Left lung (tissue), 10 donors: ENCODE measurements around the gene KCNMB2. TPM values are rescaled to one million over a fixed set of nuclear protein-coding genes. Genes with fewer than 3 reads are reported as not detected.
"Not testable (repeated sequence)": the region's sequence is repeated elsewhere in the genome, so short reads cannot be mapped to it uniquely, and the experiment has no call there.

Source experiments
- ATAC-seq: fragments of 200-7000 bp; cut with Tn5 transposase; one replicate; pipeline ENCODE4 v1.9.1; 2020; ENCODE audit warnings: moderate library complexity
- DNase-seq, 4 donors: peaks; one replicate each; pipeline ENCODE4 v3.0.0-alpha.2; 2013 to 2020
- H3K27ac ChIP-seq, 2 donors: fragments of 200-600 bp; sonication (generic) in 1 of 2; one replicate each; pipeline versions ENCODE4 v1.5.0 to v1.8.0; 2020 to 2021
- H3K27me3 ChIP-seq, 2 donors: fragments of 200-600 bp; sonication (generic) in 1 of 2; one replicate each; pipeline versions ENCODE4 v1.5.0 to v1.8.0; 2020 to 2021
- H3K36me3 ChIP-seq, 2 donors: fragments of 200-600 bp; sonication (generic) in 1 of 2; one replicate each; pipeline versions ENCODE4 v1.5.0 to v1.8.0; 2020 to 2021
- H3K4me1 ChIP-seq, 2 donors: fragments of 200-600 bp; one replicate each; pipeline ENCODE4 v1.8.0; 2021
- H3K4me3 ChIP-seq, 2 donors: fragments of 200-600 bp; sonication (generic) in 1 of 2; one replicate each; pipeline versions ENCODE4 v1.5.0 to v1.8.0; 2020 to 2021; ENCODE audit warnings: mild to moderate bottlenecking in 1 of 2
- H3K9me3 ChIP-seq, 2 donors: fragments of 200-600 bp; sonication (generic) in 1 of 2; one replicate each; pipeline versions ENCODE4 v1.5.0 to v1.8.0; 2020 to 2021
- intact Hi-C, 2 donors: fragments of 100-400 bp; cut with DNase I; formaldehyde crosslinking; loops; one replicate each; pipeline versions ENCODE4 v1.11.2 to v1.14.2; 2022
- polyA plus RNA-seq, 6 donors: library from polyadenylated mRNA; unstranded; fragments of 120-200 nt; gene quantifications; one replicate each; pipeline ENCODE4 v1.2.1, GENCODE V29; 2013; ENCODE audit not compliant: insufficient read length in 6 of 6
- total RNA-seq, 2 donors: library from RNA; stranded (reverse); fragmentation: NEBNext Ultra II Directional; extraction: Animal tissue kit (Norgen Biotek cat#: 25700); gene quantifications; one replicate each; pipeline ENCODE4 v1.2.1, GENCODE V29; 2021
- TF ChIP-seq, protein P1 (sequence below), 2 donors: fragments of 200-600 bp; sonication (generic) in 1 of 2; IDR thresholded peaks; one replicate each; pipeline versions ENCODE4 v1.5.0 to v1.8.0; 2021; ENCODE audit warnings: antibody characterized with exemption in 2 of 2
- donor health status: DM: no; HTN: yes; CAD: no.
- donor health status: DM: no; HTN: no; CAD: no.

The KCNMB2 gene
- total and polyA plus RNA-seq, 8 donors: 0.45 to 16.9 (median 12.1) TPM

GRCh38 chr3:178850450-178851190, 314.4 kb downstream of the KCNMB2 start:
- peak; percentile 42 for ATAC-seq
- no peak overlapping the region for H3K4me3 ChIP-seq
- DNase-seq: peak in 2 of 4 donors; percentile 59 to 63
- peak overlapping the region in 1 of 2 donors; percentile 30 for H3K27ac ChIP-seq
- no peaks in the 10 kb centered on the region for H3K27me3 ChIP-seq
- H3K36me3 ChIP-seq: no peaks in the 10 kb centered on the region
- intact Hi-C loops: no loop called here
- TF ChIP-seq, protein P1, sequence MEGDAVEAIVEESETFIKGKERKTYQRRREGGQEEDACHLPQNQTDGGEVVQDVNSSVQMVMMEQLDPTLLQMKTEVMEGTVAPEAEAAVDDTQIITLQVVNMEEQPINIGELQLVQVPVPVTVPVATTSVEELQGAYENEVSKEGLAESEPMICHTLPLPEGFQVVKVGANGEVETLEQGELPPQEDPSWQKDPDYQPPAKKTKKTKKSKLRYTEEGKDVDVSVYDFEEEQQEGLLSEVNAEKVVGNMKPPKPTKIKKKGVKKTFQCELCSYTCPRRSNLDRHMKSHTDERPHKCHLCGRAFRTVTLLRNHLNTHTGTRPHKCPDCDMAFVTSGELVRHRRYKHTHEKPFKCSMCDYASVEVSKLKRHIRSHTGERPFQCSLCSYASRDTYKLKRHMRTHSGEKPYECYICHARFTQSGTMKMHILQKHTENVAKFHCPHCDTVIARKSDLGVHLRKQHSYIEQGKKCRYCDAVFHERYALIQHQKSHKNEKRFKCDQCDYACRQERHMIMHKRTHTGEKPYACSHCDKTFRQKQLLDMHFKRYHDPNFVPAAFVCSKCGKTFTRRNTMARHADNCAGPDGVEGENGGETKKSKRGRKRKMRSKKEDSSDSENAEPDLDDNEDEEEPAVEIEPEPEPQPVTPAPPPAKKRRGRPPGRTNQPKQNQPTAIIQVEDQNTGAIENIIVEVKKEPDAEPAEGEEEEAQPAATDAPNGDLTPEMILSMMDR (IDR thresholded peaks at IDR 0.05): no peak
- no peaks in the 10 kb centered on the region for H3K4me1 ChIP-seq
- H3K9me3 ChIP-seq: no peaks in the 10 kb centered on the region

DNA sequence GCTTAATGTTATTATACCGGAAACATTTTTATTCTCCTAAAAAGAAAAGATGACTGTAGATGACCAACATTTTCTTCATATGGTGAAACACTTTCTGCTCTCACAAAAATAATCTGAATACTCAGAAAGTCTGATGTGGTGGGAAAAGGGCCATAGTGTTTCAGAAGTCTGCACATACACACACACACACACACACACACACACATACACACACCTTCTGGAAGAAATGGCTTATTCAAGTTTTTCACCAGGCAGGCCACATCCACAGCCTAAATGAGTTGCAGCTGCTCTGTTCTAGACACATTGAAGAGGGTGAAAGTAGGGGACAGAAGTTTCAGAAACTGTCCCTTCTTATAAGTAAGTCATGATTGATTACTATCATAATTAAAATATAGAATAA, 315.3 kb downstream of the KCNMB2 start:
- H3K36me3 ChIP-seq: no peaks in the 10 kb centered on the region
- no peak overlapping the region for H3K27ac ChIP-seq
- intact Hi-C loops: no loop called here
- DNase-seq (no peak), ATAC-seq (no peak)
- H3K9me3 ChIP-seq: no peaks in the 10 kb centered on the region
- no peaks in the 10 kb centered on the region for H3K4me1 ChIP-seq
- no peak overlapping the region for H3K4me3 ChIP-seq
- TF ChIP-seq, protein P1 (IDR thresholded peaks at IDR 0.05): no peak
- no peaks in the 10 kb centered on the region for H3K27me3 ChIP-seq

DNA sequence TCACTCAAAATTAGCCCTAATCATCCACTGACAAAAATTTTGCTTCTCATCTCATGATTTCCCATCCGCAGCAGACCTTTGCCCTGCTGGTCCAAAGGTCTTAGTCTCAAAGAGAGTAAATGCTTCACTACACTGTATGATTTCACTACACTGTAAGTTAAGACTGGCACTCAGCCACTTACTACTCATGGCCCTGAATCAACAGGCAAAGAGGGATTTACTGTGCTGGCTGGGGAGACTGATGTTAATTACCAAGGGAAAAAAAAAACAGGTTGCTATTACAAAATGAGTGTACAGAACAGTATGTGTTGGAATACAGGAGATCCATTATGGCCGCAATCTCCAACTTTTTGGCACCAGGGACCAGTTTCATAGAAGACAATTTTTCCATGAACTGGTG, 320.6 kb downstream of the KCNMB2 start:
- Histone ChIP-seq H3K27ac (no peak overlapping the region), H3K4me1 (no peaks in the 10 kb centered on the region), H3K36me3 (no peaks in the 10 kb centered on the region), H3K4me3 (no peak overlapping the region), H3K9me3 (no peaks in the 10 kb centered on the region), H3K27me3 (no peaks in the 10 kb centered on the region)
- ATAC-seq: no peak
- no peak for DNase-seq
- TF ChIP-seq, protein P1 (IDR thresholded peaks at IDR 0.05): no peak
- intact Hi-C loops: no loop called here

DNA sequence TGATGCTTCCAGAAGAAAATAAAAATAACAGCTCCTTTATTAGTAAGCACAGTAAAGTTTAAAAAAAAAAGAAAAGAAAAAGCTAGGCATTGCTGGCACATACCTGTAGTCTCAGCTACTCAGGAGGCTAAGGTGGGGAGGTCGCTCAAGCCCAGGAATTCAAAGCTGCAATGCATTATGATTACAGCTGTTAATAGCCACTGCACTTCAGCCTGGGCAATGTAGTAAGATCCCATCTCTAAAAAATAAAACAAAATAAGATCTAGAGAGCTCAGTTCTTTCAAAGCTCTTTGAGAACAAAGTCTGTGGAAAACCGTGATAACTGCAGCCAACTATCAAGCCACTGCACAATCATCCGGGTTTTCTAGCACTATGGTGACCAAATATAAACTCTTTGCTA, 323.1 kb downstream of the KCNMB2 start:
- TF ChIP-seq, protein P1 (IDR thresholded peaks at IDR 0.05): no peak
- no peaks in the 10 kb centered on the region for H3K36me3 ChIP-seq
- no peak for ATAC-seq
- no peak overlapping the region for H3K4me3 ChIP-seq
- H3K27me3 ChIP-seq: no peaks in the 10 kb centered on the region
- H3K27ac ChIP-seq: no peak overlapping the region
- DNase-seq: no peak
- H3K4me1 ChIP-seq: no peaks in the 10 kb centered on the region
- peaks cover 0 to 1% of the 10 kb centered on the region in 2 donors for H3K9me3 ChIP-seq
- intact Hi-C loops: no loop called here

GRCh38 chr3:178859900-178860436, 323.7 kb downstream of the KCNMB2 start:
- peak in 1 of 4 donors; percentile 8 for DNase-seq
- H3K4me1 ChIP-seq, intact Hi-C loops: not testable (repeated sequence)

More at GRCh38 chr3:178859900-178860436, 323.7 kb downstream of the KCNMB2 start:
- H3K27ac ChIP-seq, H3K4me3 ChIP-seq, ATAC-seq, H3K27me3 ChIP-seq, H3K9me3 ChIP-seq, H3K36me3 ChIP-seq: not testable (repeated sequence)
